CMK (cell line): Measurements from ENCODE around the gene CDC42.
A peak's percentile ranks its signal among the peaks of the same experiment; 100 is the strongest.

Experiments used
- DNase-seq: peaks from one replicate; pipeline ENCODE4 v3.0.0-alpha.2; 2010; ENCODE audit warnings: low read depth

CDC42 gene

GRCh38 chr1:22038036-22038435, 14.5 kb upstream of the CDC42 start:
- no peak for DNase-seq

- peak; percentile 91 for DNase-seq
These were observed 12.8 kb upstream of the CDC42 start for GRCh38 chr1:22039594-22040285.

DNA sequence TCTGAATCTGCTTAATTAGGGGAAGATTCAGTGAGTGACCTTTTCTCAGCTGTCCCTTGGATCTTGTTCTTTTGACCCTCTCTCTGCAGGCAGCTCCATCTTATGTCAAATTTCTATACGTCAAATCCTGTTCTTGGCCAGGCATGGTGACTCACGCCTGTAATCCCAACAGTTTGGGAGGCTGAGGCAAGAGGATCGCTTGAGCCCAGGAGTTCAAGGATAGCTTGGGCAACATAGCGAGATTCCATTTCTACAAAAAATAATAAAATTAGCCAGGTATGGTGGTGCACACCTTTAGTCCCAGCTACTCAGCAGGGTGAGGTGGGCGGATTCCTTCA, 12.3 kb upstream of the CDC42 start:
- DNase-seq = no peak

- DNase-seq = no peak
These were observed 11.0 kb upstream of the CDC42 start for GRCh38 chr1:22041505-22041904.

DNA sequence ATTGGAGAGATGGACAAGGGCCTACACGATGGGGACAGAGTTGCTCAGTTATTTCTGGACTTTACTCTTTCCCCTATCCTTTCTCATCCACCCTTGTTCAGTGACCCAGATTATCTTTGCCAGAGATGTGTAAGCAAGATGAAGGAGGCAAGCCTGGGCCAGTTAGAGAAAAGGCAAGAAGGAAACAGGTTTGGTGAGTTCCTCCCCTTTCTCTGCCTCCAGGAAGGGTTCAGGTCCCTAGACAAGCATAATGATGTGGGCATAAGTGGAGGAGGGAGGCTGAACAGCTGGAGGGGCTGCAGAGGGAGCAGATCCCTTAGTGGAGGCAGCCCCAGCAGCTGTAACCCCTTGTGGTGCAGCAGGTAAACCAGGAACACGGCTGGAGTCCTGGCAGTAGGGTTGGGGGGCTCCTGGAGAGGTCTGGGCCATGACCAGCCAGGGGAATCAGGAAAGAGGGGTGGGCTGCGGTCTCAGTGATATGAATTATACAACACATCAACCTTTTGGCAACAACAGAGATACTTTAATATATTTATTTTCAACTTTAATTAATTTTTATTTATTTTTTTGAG, 9.2 kb upstream of the CDC42 start:
- no peak for DNase-seq

- DNase-seq = no peak
These were observed 7.7 kb upstream of the CDC42 start for GRCh38 chr1:22044690-22045420.

DNA sequence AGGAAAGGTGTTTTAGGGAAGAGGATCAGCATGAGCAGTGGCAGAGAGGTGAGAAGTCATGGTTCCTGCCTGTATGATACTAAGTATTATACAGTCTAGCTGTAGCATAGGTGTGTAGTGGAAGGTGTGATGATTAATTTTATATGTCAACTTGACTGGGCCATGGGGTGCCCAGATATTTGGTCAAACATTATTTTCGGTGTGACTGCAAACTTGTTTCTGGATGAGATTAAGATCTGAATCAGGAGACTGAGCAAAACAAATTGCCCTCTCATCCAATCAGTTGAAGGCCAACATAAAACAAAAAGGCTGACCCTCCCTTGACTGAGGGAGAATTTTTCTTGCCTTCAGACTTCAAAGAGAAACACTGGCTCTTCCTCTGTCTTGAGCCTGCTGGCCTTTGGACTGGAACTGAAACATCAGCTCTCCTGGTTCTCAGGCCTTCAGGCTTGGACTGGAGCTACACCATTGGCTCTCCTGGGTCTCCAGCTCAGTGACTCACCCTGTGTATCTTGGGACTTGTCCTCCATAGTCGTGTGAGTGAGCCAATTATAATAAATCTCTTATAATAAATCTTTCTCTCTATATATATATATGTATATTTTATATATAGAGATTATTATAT, 6.8 kb upstream of the CDC42 start:
- DNase-seq = no peak

GRCh38 chr1:22048351-22049192, 3.9 kb upstream of the CDC42 start:
- no peak for DNase-seq

DNA sequence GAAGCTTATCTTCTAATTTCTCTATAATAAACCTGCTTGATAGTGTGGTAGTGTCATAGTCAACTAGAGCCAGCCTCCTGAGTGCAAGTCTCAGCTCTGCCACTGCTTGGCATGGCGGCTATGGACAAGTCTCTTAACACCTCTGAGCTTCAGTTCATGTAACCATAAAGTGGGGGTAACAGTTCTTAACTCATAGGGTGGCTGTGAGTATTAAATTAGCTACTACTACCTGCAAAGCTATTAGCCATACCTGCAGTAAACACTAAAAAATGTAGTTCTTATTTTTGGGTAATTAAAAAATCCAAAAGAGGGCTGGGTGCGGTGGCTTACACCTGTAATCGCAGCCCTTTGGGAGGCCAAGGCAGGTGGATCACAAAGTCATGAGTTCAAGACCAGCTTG, 2.2 kb upstream of the CDC42 start:
- no peak for DNase-seq

DNA sequence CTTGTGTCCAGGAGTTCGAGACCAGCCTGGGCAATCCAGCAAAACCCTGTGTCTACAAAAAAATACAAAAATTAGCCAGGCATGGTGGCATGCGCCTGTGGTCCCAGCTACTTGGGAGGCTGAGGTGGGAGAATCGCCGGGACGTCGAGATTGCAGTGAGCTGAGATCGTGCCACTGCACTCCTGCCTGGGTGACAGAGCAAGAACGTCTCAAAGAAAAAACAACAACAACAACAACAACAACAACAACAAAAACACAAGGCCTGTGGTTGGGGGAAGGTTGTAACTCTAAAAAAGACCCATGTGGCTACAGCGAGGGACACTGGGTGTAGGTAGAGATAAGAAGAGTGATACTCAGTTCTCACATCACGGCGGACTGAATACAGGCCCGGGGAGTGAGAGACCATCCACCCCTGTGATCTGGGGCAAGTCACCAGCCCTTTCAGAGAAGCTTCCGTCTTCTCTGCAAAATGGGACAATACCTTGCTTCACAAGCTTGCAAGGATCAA, 848 bp upstream of the CDC42 start:
- DNase-seq = no peak

DNA sequence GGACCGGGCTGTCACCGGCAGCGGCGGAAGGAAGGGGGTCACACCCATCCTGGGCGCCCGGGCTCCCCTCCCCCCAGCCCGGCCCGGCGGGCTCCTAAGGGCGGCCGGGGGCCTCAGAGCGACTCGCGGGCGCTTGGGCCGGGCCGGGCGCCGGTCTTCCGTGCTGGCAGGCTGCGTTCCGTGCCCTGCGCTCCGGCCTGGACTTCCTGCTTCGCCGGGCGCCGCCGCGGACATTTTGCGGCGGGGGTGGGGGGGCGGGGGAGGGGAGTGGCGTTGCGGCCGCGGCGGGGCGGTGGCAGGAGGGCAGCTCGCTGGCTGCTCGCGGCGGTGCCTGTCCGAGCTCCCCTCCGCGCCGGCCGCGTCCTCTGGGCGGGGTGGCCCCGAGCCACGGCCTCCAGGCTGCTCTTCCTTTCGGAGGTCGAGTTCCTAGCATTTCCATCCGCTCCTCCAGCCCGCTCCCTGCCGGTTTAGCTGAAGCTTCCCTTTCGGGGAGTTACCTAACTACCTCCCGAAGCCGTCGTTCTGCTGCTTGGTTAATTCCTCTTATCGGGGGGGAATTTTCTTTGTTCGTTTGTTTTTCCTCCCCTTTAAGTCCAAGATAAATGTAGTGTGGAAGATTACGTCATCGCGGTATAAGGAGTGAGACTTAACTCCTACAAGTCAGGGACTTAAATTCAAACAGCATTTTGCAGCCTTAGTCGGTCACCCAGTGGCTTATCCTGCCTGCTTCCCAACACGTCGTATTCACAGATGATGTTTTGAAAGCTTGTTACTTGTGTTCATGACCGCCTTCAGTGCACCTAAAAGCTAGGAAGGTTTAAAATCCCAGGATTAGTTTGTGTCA, 730 bp downstream of the CDC42 start:
- no peak for DNase-seq

DNA sequence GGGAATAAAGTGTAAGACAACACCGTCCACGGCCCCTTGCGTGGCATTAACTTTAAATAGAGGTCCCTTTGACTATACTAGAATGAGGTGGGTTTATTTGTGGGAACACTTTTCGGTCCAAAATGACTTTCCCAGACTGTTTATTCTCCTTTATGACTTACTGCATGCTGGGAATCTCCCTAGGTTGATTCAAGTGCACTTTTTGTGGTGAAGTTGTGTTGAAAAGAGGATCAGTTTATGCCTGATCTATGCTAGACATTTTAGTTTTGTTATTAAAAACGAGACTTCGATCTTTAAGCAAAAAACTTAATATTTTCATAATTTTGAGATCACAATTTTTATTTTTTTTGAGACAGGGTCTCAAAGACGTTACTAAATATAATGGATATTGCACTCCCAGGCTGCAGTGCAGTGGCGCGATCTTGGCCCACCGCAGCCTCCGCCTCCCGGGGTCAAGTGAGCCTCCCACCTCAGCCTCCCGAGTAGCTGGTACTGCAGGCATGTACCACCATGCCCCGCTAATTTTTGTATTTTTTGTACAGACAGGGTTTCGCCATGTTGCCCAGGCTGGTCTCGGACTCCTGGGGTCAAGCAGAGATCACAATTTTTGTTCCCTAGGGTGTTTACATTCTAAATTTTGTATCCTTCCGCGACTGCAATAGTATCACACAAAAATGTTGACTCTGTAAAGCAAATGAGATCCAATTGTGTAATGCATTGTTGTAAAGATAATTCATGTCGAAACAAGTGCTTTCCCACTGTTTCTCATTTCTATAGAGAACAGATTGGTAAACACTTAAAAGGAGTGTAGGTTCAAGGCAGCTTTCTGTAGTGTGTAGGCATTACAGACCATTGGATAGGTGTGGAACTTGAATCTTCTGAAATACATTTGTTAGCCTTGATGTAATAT, 1.6 kb downstream of the CDC42 start:
- no peak for DNase-seq

- DNase-seq = no peak
These were observed 3.0 kb downstream of the CDC42 start for GRCh38 chr1:22055463-22055862.

DNA sequence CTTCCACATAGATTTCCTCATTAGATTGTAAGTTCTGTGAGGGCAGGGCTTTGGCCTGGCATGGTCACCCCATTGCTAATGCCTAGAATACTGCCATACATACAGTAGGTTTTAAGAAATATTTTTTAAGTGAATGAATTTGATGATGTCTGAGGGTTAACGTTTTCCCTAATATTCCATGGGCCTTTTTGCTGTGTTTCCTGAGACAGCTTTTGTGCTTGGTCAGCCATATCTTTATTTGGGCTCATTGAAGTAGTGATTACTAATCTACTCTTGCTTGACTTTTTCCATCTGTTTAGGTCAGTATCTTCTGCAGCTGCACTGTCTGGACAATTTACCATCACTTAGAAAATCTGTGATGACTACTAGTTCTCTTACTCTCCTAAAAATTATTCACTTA, 3.5 kb downstream of the CDC42 start:
- no peak for DNase-seq

GRCh38 chr1:22056936-22057335, 4.4 kb downstream of the CDC42 start:
- DNase-seq = no peak

GRCh38 chr1:22057861-22058260, 5.4 kb downstream of the CDC42 start:
- DNase-seq = no peak

DNA sequence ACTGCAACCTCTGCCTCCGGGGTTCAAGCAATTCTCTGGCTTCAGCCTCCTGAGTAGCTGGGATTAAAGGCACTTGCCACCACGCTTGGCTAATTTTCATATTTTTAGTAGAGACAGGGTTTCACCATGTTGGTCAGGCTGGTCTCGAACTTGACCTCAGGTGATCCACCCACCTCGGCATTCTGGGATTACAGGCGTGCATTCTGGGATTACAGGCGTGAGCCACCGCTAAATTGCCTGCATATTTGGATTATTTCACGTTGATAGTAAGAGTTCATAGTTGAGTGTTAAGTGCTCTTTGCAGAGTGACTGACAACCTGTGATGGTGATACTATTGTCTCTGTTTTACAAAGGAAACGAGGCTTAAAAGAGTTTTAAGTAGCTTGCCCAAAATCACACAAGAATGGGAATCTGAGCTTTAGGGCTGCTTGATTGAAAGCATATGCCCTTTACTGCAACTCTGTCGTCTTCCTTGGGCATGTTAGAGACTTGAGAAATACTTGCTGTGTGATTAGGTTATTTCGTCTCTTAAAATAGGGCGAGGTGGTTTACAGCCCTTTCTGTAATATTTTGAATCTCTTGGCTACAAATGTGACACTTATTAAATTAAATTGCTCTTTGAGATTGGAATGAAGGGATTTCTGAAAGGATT, 12.4 kb downstream of the CDC42 start:
- DNase-seq = no peak

DNA sequence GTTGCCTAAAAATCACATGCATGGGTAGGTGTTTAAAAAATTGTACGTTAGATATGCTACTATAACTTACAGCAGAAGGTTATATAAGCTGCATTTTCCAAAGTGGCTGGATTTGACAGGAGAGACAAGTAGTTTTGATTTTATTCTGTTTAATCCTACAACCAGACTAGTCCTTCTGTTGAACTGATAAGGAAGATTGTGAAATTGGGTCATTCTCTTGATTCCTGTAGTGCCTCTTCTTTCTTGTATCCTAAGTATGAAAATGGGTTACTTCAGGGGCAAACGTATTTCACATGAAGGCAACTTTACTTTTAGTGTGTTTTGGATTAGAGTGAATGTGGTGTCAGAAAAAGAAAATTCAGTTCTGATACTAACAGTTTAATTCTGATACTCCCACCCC, 19.0 kb downstream of the CDC42 start:
- no peak for DNase-seq

DNA sequence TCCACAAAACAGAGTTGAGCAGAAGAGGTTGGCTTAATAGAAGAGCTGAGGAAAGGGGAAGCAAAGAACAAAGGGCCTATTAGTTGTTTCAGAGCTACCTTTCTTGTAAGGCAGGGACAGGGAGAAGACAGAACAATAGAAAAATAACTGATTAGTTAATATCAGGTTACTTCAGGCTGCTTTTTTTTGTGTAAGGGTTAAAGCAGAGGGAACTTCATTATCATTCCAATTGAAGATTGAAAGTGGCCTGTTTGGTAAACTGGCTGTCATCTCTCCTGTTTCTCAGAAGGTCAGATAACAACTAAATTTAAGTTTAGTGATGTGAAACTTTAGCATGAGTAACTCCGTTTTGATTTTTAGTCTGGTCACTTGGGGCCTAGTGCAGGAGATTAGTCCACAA, 22.3 kb downstream of the CDC42 start:
- no peak for DNase-seq

- no peak for DNase-seq
These were observed 23.2 kb downstream of the CDC42 start for GRCh38 chr1:22075718-22076117.
